ENCODE measurements around the gene RP2.

RP2 gene

GRCh38 chrX:46836701-46837557, at the start of gene RP2:
RP2 (plus strand) TSS chrX:46837043; CDS start chrX:46837101, 58 bp downstream.
- H3K9ac ChIP-seq (ENCODE audit: low read depth, low read length): peak within 1 kb of the TSS; percentile 88
- H3K9me3 ChIP-seq (ENCODE audit: control insufficient read depth, insufficient read depth, low read length): no peaks in the 10 kb centered on the region; the same call in 1 of the 2 replicates
- no peaks in the 10 kb centered on the region for H3K36me3 ChIP-seq (ENCODE audit: insufficient read depth, low read length)
- H3K4me1 ChIP-seq (ENCODE audit: insufficient read depth, low read length): no peaks in the 10 kb centered on the region; the same call in 1 of the 2 replicates

DNA sequence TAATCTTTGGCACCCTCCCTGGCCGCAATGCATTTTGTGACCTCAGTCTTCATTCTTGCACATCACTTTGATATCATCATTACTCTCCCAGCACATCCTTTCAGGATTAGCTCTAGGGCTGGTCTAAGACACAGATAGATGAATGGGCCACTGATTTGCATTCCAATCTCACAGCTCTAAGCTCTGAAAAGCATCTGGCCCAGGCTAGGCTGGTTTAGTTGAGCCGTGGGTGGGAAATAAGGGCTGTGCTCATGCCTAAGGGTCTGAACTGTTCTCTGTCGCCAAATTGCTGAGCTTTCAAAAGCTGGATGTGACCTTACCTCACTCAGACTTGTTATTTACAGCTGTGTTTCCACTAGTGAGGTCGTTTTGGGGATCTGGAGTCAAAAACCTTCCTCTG, 47.9 kb upstream of the RP2 start:
- Histone ChIP-seq H3K9me3 (ENCODE audit: control insufficient read depth, insufficient read depth, low read length) (no peaks in the 10 kb centered on the region), H3K9ac (ENCODE audit: low read depth, low read length) (no peak overlapping the region), H3K36me3 (ENCODE audit: insufficient read depth, low read length) (no peaks in the 10 kb centered on the region), H3K4me1 (ENCODE audit: insufficient read depth, low read length) (peaks cover 23% of the 10 kb centered on the region)

- Histone ChIP-seq H3K9me3 (ENCODE audit: control insufficient read depth, insufficient read depth, low read length) (no peaks in the 10 kb centered on the region), H3K36me3 (ENCODE audit: insufficient read depth, low read length) (no peaks in the 10 kb centered on the region), H3K4me1 (ENCODE audit: insufficient read depth, low read length) (peaks cover 23% of the 10 kb centered on the region), H3K9ac (ENCODE audit: low read depth, low read length) (no peak overlapping the region)
Measured at GRCh38 chrX:46791927-46792809, 44.7 kb upstream of the RP2 start.

DNA sequence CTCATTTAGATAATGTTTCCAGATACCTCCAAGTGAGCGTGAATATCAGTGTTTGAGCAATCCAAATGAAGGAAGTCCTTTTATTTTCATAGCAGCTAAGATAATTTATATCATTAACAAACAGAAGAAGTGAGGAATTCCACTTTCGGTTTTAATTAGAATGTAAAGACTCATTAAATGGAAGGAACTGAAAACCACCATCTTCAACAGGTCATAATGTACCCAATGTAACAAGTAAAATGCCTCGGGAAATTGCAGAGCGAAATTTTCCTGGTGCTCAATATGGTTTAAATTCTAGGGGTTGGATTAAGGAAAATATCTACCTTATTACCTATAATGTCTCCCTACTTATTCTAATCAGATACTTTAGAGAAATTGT, 44.0 kb upstream of the RP2 start:
- Histone ChIP-seq H3K36me3 (ENCODE audit: insufficient read depth, low read length) (no peaks in the 10 kb centered on the region), H3K9ac (ENCODE audit: low read depth, low read length) (no peak overlapping the region), H3K4me1 (ENCODE audit: insufficient read depth, low read length) (peaks cover 23% of the 10 kb centered on the region), H3K9me3 (ENCODE audit: control insufficient read depth, insufficient read depth, low read length) (no peaks in the 10 kb centered on the region)

- H3K9ac ChIP-seq (ENCODE audit: low read depth, low read length): no peak overlapping the region
Measured at GRCh38 chrX:46793386-46794143, 43.3 kb upstream of the RP2 start.

GRCh38 chrX:46796574-46797191, 40.2 kb upstream of the RP2 start:
- peaks cover 15% of the 10 kb centered on the region for H3K4me1 ChIP-seq (ENCODE audit: insufficient read depth, low read length)
- no peaks in the 10 kb centered on the region for H3K9me3 ChIP-seq (ENCODE audit: control insufficient read depth, insufficient read depth, low read length)
- no peak overlapping the region for H3K9ac ChIP-seq (ENCODE audit: low read depth, low read length)
- H3K36me3 ChIP-seq (ENCODE audit: insufficient read depth, low read length): no peaks in the 10 kb centered on the region

More at GRCh38 chrX:46793386-46794143, 43.3 kb upstream of the RP2 start:
- Histone ChIP-seq H3K4me1 (ENCODE audit: insufficient read depth, low read length) (peaks cover 22% of the 10 kb centered on the region), H3K9me3 (ENCODE audit: control insufficient read depth, insufficient read depth, low read length) (no peaks in the 10 kb centered on the region), H3K36me3 (ENCODE audit: insufficient read depth, low read length) (no peaks in the 10 kb centered on the region)

- H3K4me1 ChIP-seq (ENCODE audit: insufficient read depth, low read length): no peaks in the 10 kb centered on the region
- no peak overlapping the region for H3K9ac ChIP-seq (ENCODE audit: low read depth, low read length)
- no peaks in the 10 kb centered on the region for H3K9me3 ChIP-seq (ENCODE audit: control insufficient read depth, insufficient read depth, low read length)
- no peaks in the 10 kb centered on the region for H3K36me3 ChIP-seq (ENCODE audit: insufficient read depth, low read length)
Measured at GRCh38 chrX:46803140-46803539, 33.7 kb upstream of the RP2 start.

DNA sequence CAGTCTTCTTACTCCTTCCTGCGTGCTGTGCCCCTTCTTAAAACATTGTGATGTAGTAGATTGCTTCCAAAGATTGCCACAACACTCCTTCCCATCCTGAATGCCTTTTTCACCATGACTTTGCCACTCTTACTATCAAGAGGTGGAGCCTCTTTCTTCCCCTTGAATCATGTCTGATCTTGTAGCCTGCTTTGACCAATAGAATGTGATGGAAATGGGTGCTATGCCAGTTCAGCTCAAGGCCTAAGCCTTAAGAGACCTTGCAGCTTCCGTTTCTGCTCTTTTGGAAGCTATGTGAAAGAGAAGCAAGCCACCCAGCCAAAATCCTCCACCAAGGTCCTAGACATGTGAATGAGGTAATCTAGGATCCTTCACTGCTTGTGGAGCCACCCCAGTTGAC, 31.6 kb upstream of the RP2 start:
- H3K36me3 ChIP-seq (ENCODE audit: insufficient read depth, low read length): no peaks in the 10 kb centered on the region
- no peak overlapping the region for H3K9ac ChIP-seq (ENCODE audit: low read depth, low read length)
- no peaks in the 10 kb centered on the region for H3K9me3 ChIP-seq (ENCODE audit: control insufficient read depth, insufficient read depth, low read length)
- no peaks in the 10 kb centered on the region for H3K4me1 ChIP-seq (ENCODE audit: insufficient read depth, low read length)

- H3K9me3 ChIP-seq (ENCODE audit: control insufficient read depth, insufficient read depth, low read length): no peaks in the 10 kb centered on the region
- no peak overlapping the region for H3K9ac ChIP-seq (ENCODE audit: low read depth, low read length)
- no peaks in the 10 kb centered on the region for H3K36me3 ChIP-seq (ENCODE audit: insufficient read depth, low read length)
- H3K4me1 ChIP-seq (ENCODE audit: insufficient read depth, low read length): no peaks in the 10 kb centered on the region
Measured at GRCh38 chrX:46811121-46811520, 25.7 kb upstream of the RP2 start.

DNA sequence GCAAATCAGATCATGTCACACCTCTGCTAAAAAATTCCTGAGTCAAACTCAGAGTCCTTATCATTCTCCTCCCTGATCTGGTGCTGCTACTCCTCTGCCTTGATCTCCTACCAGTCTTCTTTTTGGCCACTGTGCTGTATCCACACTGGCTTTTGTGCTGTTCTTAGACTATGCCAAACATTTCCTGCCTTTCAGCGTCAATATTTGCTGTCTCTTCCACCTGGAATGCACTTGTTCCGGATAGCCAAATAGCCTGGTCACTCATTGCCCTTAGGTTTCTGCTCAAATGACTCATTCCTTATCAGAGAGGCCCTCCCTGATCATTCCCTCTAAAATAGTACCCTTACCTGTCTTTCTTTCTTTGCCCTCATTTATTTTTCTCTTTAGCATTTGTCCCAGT, 24.4 kb upstream of the RP2 start:
- no peaks in the 10 kb centered on the region for H3K36me3 ChIP-seq (ENCODE audit: insufficient read depth, low read length)
- H3K9ac ChIP-seq (ENCODE audit: low read depth, low read length): no peak overlapping the region
- no peaks in the 10 kb centered on the region; the same call in 1 of the 2 replicates for H3K9me3 ChIP-seq (ENCODE audit: control insufficient read depth, insufficient read depth, low read length)
- H3K4me1 ChIP-seq (ENCODE audit: insufficient read depth, low read length): no peaks in the 10 kb centered on the region

GRCh38 chrX:46814966-46815365, 21.9 kb upstream of the RP2 start:
- Histone ChIP-seq H3K4me1 (ENCODE audit: insufficient read depth, low read length) (peaks cover 7% of the 10 kb centered on the region), H3K9ac (ENCODE audit: low read depth, low read length) (no peak overlapping the region), H3K9me3 (ENCODE audit: control insufficient read depth, insufficient read depth, low read length) (no peaks in the 10 kb centered on the region; the same call in 1 of the 2 replicates), H3K36me3 (ENCODE audit: insufficient read depth, low read length) (no peaks in the 10 kb centered on the region)

GRCh38 chrX:46819136-46819535, 17.7 kb upstream of the RP2 start:
- Histone ChIP-seq H3K9ac (ENCODE audit: low read depth, low read length) (no peak overlapping the region), H3K36me3 (ENCODE audit: insufficient read depth, low read length) (no peaks in the 10 kb centered on the region), H3K4me1 (ENCODE audit: insufficient read depth, low read length) (peaks cover 11% of the 10 kb centered on the region), H3K9me3 (ENCODE audit: control insufficient read depth, insufficient read depth, low read length) (no peaks in the 10 kb centered on the region; the same call in 1 of the 2 replicates)

DNA sequence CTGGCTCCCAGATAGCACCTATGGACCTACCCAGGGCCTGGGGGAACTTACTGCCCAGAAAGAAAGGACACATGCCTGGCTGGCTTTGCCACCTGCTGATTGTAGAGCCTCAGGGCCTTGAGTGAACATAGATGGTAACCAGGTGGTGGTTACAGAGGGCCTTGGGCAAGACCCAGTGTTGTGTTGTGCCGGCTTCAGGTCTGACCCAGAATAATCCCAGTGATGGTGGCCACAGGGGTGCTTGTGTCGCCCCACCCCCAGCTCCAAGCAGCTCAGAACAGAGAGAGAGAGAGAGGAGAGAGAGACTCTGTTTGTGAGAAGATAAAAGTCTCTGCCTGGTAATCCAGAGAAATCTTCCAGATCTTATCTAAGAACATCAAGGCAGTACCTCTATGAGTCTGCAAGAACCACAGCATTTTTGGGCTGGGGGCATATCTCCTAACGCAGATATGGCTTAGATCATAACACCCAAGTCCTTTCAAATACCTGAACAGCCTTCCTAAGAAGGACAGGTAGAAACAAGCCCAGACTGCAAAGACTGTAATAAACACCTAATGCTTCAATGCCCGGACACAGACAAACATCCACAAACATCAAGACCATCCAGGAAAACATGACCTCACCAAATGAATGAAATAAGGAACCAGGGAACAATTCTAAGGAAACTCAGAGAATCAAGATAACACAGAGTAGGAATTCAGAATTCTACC, 16.3 kb upstream of the RP2 start:
- no peak overlapping the region for H3K9ac ChIP-seq (ENCODE audit: low read depth, low read length)
- H3K36me3 ChIP-seq (ENCODE audit: insufficient read depth, low read length): no peaks in the 10 kb centered on the region
- peaks cover 11% of the 10 kb centered on the region for H3K4me1 ChIP-seq (ENCODE audit: insufficient read depth, low read length)
- no peaks in the 10 kb centered on the region; the same call in 1 of the 2 replicates for H3K9me3 ChIP-seq (ENCODE audit: control insufficient read depth, insufficient read depth, low read length)

All from ES-I3 (cell line).